ENCODE data around the gene KANSL1L.

DNA sequence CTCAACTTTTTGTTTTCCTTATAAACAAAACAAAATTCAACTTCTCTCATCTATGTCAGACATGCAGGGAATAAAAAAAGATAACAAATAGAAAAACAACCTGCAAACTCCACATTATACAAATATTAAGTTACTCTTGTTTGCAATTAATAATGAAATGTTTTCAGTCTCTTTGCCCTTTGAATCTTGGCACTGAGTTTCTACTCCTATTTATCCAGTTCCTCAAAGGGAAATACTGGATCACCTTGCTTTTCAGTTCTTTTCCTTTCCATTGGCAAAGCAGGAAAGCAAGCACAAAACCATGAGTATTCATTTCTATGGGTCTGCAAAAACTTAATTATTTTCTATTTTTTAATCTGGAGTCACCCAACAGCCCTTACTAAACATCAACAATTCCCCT, 23.6 kb downstream of the KANSL1L start:
- TF ChIP-seq EZH2 (IDR thresholded peaks at IDR 0.05; ENCODE audit: borderline replicate concordance, low read length), result no peak
- TF ChIP-seq, protein P1, sequence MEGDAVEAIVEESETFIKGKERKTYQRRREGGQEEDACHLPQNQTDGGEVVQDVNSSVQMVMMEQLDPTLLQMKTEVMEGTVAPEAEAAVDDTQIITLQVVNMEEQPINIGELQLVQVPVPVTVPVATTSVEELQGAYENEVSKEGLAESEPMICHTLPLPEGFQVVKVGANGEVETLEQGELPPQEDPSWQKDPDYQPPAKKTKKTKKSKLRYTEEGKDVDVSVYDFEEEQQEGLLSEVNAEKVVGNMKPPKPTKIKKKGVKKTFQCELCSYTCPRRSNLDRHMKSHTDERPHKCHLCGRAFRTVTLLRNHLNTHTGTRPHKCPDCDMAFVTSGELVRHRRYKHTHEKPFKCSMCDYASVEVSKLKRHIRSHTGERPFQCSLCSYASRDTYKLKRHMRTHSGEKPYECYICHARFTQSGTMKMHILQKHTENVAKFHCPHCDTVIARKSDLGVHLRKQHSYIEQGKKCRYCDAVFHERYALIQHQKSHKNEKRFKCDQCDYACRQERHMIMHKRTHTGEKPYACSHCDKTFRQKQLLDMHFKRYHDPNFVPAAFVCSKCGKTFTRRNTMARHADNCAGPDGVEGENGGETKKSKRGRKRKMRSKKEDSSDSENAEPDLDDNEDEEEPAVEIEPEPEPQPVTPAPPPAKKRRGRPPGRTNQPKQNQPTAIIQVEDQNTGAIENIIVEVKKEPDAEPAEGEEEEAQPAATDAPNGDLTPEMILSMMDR (conservative IDR thresholded peaks at IDR 0.05 in 1 of 2, IDR thresholded peaks at IDR 0.05 in 1 of 2; ENCODE audit: extremely low read depth in 1 of 2, insufficient read depth in 1 of 2, low read depth in 1 of 2, low read length in 2 of 2), result no peak
